Globus pallidus (tissue), 1 donor: ENCODE measurements around the gene MFRP.
A peak's percentile ranks its signal among the peaks of the same experiment; 100 is the strongest.
"Not testable (repeated sequence)": the region's sequence is repeated elsewhere in the genome, so short reads cannot be mapped to it uniquely, and the experiment has no call there.

ENCODE experiments used
- DNase-seq: peaks from one replicate; pipeline ENCODE4 v3.0.0-alpha.2; 2015; ENCODE audit warnings: low spot score

The MFRP gene

DNA sequence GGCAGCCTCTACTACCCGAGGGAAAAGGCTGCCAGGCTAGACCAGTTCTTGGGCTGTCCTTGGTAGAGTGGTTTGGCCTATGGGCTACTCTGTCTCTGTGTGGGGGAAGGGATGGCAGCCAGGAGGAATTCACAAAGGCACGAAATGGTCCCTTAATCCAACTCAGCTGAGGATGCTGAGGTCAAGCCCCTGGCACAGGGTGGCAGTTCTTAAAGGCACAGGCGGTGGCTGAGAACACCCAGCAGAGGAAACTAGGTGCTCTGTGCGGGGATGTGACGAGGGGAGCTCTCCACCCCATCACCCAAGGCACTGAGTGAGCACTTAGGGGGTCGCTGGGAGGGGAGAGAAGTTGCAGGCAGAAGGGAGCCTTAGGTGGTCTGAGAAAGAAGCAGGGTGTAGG is at the start of gene MFRP:
MFRP (minus strand) TSS at position 101 of the 400 bp plus-strand sequence. CDS start 192 bp downstream, outside the sequence.
- DNase-seq, result no peak

DNA sequence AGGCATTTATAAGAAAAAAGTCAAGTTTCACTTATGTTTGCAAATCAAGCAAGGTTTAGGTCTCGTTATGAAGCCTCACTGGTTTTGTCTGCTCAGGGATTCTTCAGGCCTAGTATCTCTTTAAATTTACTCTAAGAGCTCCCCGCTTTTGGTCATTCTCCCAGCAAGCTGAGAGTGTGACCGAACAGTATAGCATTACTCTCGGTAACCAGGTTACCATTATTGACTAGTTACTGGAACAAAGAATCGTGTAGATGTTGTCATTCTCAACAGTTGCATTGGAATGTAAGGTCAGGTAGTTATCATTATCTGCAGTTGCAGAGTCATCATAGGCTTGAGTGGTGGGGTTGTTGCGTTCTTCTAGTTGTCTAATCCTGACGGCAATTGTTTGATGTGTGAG is 44.8 kb upstream of the MFRP start:
- no peak for DNase-seq

DNA sequence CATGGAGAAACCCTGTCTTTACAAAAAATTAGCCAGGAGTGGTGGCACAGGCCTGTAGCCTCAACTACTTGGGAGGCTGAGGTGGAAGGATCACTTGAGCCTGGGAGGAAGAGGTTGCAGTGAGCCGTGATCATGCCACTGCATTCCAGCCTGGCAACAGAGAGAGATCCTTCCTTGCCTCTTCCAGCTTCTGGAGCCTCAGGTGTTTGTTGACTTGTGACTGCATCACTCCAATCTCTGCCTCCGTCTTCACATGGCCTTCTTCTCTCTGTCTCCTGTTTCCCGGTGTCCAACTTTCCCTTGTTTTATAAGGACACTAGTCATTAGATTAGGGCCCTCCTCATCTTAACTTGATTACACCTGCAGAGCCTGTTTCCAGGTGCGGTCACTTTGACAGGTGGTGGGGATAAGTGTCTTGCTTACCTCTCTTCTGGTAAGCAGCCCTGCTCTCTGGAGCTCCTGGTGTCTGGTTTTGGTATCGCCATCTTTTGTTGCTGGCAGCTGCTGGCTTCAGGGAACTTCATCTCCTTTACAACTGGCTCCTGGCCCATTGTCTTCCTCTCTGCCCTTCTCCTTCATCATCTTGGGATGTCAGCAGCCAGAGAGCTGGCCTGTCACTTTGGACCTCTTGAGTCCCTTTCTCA is 43.2 kb upstream of the MFRP start:
- no peak for DNase-seq

DNA sequence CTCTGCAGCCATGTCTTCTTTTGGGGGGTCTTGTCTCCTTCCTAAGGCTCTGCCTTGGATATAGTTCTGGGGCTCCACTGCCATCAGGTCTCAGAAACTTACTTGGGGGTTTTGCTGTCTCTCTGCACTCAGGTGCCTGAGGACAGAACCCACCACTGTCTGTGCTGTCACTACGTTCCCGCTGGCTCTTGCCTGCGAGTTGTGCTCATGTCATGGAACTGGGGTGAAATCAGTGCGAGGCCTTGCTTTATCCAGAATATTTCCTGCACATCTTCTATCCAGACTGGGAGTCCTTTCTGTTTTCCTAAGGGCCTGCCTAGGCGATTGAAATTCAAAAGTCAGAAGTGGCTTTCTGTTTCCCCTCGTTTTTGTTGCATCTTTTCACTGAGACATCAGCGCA is 41.6 kb upstream of the MFRP start:
- no peak for DNase-seq

DNA sequence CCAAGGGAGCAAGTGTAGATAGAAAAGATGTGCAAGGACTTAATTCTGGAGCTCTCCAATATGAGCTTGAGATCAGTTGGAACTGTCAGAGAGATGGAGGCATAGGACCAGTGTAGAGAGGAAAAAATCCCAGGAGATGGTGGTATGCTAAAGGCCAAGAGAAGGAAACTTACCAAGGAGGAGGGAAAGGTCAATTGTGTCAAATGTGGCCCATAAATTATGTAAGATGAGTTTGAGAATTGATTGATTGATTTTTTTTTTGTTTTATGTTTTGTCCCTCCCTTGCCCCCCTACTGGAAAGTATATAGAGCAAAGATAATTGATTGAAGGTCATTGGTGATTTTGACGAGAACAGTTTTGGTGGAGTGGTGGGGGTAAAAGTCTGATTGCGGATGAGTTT is 37.8 kb upstream of the MFRP start:
- no peak for DNase-seq

DNA sequence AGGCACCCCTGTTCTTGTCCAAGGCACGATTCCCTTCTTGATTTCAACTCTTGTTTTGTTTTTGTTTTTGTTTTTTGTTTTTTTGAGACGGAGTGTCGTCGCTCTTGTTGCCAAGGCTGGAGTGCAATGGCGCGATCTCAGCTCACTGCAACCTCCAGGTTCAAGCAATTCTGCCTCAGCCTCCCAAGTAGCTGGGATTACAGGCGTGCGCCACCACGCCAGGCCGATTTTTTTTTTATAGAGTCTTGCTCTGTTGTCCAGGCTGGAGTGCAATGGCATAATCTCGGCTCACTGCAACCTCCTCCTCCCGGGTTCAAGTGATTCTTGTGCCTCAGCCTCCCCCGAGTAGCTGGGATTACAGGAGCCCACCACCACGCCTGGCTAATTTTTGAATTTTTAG is 36.0 kb upstream of the MFRP start:
- DNase-seq, result not testable (repeated sequence)

DNA sequence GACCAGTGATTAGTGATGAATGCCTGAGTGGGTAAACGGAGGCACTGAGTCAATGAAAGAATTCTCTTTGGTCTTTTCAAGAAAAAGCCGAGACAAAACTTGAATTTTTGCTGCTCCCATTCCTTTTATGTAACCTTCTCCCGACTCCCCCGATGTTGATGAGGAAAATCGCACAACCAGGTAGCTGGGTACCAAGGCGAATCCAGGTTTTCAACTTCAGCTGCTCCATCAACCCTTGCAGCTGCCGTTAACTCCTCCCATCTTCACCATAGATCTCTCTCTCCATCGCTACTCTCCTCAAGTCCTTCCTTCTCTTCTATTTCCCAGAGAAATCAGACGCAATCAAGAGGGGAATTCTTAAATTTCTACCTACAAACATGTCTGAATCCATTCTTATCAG is 35.6 kb upstream of the MFRP start:
- no peak for DNase-seq

DNA sequence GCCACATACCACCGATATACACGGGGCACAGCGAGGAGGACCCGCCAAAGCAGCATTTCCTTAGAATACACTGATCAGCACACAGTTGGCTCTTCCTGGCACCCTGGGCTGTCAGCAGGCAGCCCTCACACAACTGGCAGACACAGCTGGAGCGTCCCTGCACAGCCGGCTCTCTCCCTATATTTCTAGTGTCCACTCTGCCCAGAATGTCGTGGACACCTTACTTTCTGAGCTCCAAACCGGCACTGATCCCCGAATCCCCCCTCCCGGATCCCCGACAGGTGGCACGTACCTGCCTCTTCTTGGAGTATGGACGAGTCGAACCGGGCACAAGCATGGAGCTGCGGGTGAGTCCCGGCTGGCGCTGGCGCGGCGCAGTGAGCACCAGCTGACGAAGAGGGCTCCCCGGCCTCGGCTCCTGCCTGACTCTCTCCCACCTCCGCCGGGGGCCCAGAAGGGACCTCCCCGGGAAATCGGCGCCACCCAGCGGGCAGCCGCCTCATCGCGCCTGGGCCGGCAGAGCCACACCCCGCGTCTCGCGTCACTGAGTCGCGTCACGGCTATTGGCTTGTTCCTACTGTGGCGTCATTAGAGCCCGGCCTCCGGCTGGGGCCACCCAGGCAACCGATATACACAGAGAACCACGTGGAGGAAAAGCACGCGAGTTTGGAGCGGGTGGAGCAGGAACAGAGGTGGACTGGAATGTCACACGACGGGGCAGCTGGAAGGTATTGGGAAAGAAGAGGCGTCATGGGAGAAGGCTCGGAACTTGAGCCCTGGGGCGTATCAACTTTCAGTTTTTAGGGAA is 34.9 kb upstream of the MFRP start, which contains the start of gene USP2:
USP2 (minus strand) TSS at position 510 of the 808 bp plus-strand sequence. CDS start 8,210 bp downstream, outside the sequence.
- peak; percentile 97 for DNase-seq

DNA sequence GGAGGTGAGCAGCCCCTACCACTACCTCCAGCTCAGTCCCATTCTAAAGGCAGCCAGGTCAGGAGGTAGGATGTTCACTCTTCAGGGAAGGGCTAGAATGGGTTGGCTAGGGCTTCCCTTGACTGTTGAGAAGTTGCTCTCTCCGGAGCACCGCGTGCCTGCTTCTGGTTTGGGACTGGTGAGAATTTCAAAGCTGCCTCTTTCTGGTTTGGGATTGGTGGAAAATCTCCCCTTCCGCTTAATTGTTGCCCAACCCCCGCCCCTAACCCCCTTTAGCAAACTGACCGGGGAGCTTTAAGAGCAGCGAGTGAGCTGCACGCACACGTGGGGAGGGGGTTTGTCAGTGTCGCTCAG is 34.3 kb upstream of the MFRP start:
- DNase-seq, result no peak

DNA sequence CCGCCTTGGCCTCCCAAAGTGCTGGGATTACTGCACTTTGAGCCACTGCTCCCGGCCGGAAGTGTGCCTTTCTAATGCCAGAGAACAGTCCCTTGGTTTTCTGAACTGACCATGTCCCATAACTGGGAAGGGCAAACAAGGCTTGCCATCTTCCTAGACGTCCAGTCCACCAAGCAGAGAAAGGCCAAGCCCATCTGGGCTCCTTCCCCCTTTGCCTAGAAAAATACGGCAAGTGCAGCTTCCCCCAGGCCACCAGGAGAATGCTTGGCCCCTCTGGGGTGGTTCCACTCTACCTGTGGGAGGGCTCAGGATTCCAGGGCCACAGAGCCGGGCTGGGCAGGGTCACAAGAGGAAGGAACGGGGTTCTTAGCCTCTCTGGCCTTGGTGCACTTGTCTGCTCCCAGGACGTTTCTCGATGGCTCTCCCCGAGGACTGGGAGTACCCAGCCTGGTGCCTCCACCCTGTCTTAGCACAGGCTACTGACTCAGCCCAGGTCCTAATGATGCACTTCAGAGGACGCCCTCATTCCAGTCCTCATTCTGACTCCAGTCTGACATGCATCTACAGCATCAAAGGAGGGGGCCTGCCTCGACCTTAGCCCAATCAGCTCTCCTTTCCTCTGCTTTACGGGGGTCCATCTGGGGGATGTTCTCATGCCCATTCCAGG is 33.8 kb upstream of the MFRP start:
- DNase-seq, result no peak

DNA sequence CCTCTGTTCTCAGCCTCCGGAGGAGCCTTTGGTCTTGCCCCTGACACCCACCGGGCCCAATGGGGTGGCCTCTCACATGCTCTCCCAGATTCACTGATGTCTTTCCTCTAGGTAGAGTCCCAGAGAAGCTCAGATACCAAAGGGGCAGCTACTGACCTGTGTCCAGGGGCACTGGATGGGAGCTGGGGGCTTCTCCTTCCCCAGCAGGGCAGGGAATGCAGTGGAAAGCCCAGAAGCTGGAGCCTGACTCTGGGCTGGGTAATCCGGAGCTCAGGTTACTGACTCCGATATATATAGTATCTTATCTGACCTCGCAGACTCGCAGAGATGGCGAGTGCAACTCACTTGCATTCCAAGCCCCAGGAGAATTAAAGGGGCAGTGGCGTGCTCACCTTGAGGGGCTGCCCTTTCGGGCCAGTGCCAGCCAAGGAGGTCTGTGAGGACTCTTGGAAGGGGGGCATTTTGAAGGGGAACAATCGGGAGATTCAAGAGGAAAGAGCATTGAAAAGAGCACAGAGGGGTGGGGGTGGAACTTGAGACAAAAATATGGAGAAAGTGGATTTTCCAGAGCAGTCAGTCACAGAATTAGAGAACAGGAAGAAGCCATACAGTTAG is 32.5 kb upstream of the MFRP start:
- no peak for DNase-seq

DNA sequence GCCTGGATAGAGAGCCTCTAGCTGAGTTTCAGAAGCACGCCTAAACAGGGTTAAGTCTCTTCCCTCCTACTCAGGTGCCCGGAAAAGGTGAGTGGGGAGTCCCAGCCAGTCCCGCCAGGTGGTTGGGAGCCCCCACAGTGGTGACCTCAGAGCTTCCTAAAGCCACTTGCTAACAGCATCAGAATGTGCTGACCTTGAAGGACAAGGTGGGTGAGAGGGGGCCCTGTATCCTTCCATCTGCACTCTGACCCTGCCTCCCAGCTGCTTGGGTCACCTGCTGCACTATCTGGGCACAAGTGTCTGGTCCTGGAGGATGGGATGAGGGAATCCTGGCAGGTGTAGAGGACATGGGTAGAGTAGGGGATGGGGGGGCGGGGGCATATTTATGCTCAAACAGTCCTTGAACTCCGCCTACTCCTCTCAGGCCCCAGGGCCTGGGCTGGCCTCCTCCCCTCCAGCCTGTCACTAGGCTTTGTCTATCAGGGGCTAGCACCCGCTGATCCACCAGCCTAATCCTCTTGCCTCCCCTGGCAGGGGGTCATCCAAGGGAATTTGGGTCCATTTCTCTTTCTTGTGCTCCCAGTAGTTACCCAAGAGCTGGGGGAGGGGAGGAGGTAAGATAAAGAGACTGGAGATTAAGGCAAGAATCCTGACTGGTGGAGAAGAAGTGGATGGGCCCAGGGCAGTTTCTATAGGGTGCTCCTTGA is 31.6 kb upstream of the MFRP start:
- DNase-seq, result no peak

DNA sequence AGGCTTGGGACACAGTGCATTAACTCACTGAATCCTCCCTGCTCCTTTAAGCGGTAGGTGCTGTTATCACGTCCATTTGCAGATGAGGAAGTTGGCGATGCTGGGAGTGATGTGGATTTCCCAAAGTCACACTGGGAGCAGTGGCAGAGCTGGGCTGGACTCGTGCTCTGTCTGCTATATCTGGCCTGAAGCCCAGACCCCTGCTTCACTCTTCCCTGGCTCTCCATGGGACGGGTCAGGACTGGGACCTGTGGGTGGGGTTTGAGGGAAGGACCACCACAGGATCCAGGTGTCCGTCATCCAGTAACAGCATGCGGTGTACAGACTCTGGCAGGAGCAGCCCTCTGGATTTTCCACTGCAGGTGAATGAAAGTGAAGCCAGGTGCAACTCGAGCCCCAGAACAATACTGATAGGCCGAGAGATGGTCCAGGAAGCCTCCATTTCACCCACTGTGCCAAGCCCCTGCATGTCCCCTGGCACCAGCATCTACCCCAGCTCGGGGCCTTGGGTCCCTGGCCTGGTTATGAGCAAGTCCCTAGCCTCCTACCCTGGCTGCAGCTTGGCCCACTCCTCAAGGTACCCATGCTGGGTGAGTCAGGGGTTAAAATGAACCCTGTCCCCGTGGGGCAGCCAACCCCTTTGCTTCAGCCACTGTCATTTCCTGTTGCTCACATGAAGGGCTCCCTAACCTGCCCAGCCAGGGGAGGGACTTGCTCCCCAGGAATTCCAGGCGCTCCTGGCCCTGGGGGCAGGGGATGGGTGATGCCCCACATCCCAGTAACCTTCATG is 30.8 kb upstream of the MFRP start:
- DNase-seq, result no peak

DNA sequence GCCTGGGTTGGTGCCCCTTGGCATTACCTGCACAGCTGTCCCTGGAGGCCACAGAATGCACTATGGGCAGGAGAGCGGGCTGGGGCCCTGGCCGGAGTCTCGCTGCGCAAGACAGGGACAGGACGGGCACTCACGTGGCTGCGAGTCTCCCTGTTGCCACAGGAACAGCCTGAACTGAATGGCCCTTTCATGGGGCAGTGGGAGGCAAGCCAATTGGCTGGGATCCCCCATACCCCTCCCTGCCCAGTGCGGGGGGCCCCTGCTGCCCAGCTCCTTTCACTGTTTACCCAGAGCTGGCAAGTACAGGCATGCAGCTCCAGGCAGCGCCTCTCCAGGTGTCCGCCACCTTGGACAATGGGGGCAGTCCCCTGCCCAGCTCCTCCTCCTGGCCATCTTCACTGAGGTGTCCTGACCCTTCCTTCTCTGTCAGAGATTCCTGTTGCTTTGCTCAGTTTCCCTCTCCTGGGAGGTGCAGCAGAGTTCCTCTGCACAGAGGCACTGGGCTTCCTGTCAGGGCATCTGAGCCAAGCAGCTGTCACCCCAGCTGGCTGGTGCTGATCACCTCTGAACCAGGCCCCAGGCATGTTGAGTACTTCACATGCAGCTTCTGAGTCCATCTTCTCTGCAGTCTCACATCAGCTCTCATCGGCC is 29.8 kb upstream of the MFRP start:
- peak; percentile 97 for DNase-seq

DNA sequence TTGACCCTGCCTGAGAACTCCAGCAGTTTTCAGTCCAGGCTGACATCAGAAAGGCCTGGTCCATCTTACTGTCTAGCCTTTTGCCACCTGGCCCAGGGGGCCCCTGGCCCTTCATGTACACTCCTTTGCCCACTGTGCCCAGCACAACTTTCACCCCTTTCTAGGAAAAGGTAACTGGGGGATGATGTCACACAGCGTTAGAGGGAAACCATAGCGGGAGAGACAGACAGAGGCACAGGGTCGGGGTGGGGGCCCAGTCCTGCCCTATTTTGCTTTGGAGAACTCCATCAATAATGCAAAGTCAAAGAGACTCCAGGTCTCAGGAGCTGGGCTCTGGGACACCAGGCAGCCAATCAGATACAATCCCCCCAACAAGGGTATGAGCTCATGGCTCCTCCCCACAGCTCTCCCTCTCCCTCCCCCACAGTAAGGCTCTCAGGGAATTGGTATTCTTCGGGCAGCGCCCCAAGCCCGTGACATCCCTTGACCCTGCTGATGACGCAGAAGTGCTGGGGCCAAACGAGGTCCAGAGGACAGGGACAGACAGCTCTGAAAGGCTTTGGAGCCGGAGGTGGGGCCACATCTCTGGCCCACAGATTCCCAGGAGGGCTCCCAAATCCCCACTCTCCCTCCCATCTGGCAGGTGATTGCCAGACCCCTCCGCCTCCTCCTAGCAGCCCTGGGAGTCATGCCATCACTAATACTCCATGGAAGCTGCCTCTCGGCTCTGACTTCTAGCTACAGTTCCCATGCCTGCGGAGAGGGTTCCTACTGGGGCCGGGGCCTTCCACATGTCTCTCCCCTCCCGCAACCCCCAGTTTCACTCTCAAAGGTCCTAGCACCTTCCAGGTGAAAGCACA is 29.1 kb upstream of the MFRP start:
- DNase-seq, result peak; percentile 95

DNA sequence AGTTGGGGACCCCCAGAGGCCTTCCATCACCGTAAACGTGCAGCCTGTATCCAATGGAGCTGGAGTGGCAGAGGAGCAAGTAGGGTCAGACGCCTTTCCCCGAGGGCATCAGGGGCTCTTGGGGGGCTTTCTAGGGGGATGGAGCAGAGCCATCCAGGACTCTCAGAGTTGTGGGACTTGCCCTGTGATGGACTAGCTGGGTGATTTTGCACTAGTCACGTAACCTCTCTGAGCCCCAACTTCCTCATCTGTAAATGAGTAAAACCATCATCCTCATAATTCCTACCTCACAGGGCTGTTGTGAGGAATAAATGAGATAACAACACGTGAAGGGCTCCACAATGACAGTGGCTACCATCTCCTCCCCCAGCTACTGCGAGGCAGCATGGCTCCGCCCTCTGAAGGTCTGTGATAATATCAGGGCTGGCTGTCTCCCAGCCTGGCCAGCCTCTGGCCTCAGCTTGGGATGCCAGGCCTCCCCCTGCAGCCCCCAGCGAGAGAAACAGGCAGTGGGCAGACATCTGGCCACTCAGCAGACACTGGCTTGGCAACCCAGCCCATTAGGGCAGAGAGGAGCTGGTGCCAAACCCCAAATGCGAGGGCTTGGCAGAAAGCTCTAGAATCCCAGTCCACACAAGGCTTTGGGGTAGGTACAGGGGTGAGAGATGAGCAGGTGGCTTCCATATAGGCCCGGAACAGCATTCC is 28.3 kb upstream of the MFRP start:
- DNase-seq, result peak; percentile 87

DNA sequence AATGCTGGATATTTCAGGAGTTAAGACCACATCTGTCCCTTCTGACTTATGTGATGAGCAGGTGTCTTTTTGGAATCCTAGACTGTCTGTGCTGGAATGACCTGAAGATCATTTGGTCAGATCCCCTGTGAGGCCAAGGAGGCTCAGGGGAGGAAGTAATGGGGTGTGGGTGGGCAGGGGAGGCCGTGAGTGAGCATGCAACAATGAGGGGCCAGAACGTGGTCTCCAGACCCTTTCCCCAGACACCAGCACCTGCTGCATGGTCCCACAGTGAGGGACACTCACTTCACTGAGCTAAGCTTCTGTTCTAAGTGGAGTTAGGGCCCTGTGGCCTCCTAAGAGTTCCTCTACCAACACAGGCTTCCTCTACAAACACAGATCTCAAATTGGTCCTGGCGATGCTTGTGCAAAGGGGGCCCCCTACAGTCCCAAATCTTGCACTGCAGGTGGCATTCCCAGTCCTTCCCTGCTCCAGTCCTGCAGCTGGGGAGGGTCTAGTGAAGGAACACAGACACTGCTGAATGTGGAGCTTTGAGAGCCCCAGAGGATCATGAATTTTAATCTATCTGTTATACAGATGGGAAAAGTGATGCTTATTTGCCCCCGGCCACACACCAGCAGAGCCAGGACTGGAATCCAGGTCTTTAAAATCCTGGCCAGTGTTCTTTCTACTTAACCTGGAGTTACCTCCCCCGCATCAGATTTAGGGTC is 27.6 kb upstream of the MFRP start:
- peak; percentile 91 for DNase-seq
